Keratinocyte (primary cell): ENCODE results near the gene PAPPA2. TPM values are rescaled to one million over a fixed set of nuclear protein-coding genes. Genes with fewer than 3 reads are reported as not detected.

Experiments used
- DNase-seq: peaks from one replicate; pipeline ENCODE4 v3.0.0-alpha.2; 2011; ENCODE audit warnings: low read depth, missing footprints, low spot score
- FAIRE-seq: peaks from 2 replicates; lab custom pipeline; 2011; peaks lifted over from hg19 to GRCh38; lab: Jason Lieb, UNC
- H2AFZ ChIP-seq: 2 replicates; pipeline ENCODE4 v1.6.0; 2012; ENCODE audit warnings: low read length, control low read depth, inconsistent platforms; ENCODE audit not compliant: control insufficient read depth
- H3K27ac ChIP-seq: 2 replicates; pipeline ENCODE4 v1.5.1; 2011; ENCODE audit warnings: low read length; ENCODE audit not compliant: control insufficient read depth, insufficient read depth
- H3K27me3 ChIP-seq: 3 replicates; pipeline ENCODE4 v1.6.0; 2011; ENCODE audit warnings: low read length; ENCODE audit not compliant: control insufficient read depth, insufficient read depth; ENCODE audit errors: extremely low read depth
- H3K36me3 ChIP-seq, 2 experiments: 2 replicates in 1 of 2; 3 replicates in 1 of 2; pipeline ENCODE4 v1.5.1; 2011; ENCODE audit warnings: low read length in 2 of 2, mild to moderate bottlenecking in 1 of 2; ENCODE audit not compliant: control insufficient read depth in 2 of 2, insufficient read depth in 2 of 2; ENCODE audit errors: extremely low read depth in 1 of 2
- H3K4me1 ChIP-seq: 3 replicates; pipeline ENCODE4 v1.5.1; 2011; ENCODE audit warnings: low read length; ENCODE audit not compliant: control insufficient read depth, insufficient read depth; ENCODE audit errors: extremely low read depth
- H3K4me2 ChIP-seq: 3 replicates; pipeline ENCODE4 v1.6.0; 2011; ENCODE audit warnings: low read depth, low read length; ENCODE audit not compliant: control insufficient read depth, insufficient read depth; ENCODE audit errors: extremely low read depth
- H3K4me3 ChIP-seq, 3 experiments: fragments of 200-600 bp in 1 of 3; sonication (generic) in 1 of 3; 2 replicates in 2 of 3; 3 replicates in 1 of 3; pipeline ENCODE4 v1.5.1; 2011 to 2016; ENCODE audit warnings: low read length in 3 of 3, mild to moderate bottlenecking in 3 of 3, control low read depth in 2 of 3, inconsistent platforms in 1 of 3, low read depth in 1 of 3, mixed read lengths in 1 of 3, mixed run types in 1 of 3, moderate library complexity in 1 of 3; ENCODE audit not compliant: control insufficient read depth in 2 of 3, insufficient read depth in 2 of 3; ENCODE audit errors: extremely low read depth in 1 of 3
- H3K79me2 ChIP-seq: 2 replicates; pipeline ENCODE4 v1.6.0; 2012; ENCODE audit warnings: low read length; ENCODE audit not compliant: control insufficient read depth, insufficient read depth
- H3K9ac ChIP-seq: 3 replicates; pipeline ENCODE4 v1.6.0; 2011; ENCODE audit warnings: low read length; ENCODE audit not compliant: control insufficient read depth, insufficient read depth; ENCODE audit errors: extremely low read depth
- H3K9me1 ChIP-seq: 3 replicates; pipeline ENCODE4 v1.6.0; 2011; ENCODE audit warnings: low read length; ENCODE audit not compliant: control insufficient read depth, insufficient read depth; ENCODE audit errors: extremely low read depth
- H3K9me3 ChIP-seq: 2 replicates; pipeline ENCODE4 v1.5.1; 2012; ENCODE audit warnings: low read depth, low read length; ENCODE audit not compliant: control insufficient read depth
- H4K20me1 ChIP-seq: 3 replicates; pipeline ENCODE4 v1.6.0; 2011; ENCODE audit warnings: low read length; ENCODE audit not compliant: control insufficient read depth, insufficient read depth; ENCODE audit errors: extremely low read depth
- EZH2 ChIP-seq: IDR thresholded peaks from one replicate; pipeline ENCODE4 v1.6.1; 2012; ENCODE audit warnings: inconsistent platforms, mild to moderate bottlenecking, low read length, moderate library complexity
- dilution Hi-C: fragments of 300-500 bp; cut with MboI; formaldehyde crosslinking; loops from one replicate; pipeline ENCODE4 v1.7.0; 2020; ENCODE audit warnings: low sequenced_read_pairs; ENCODE audit not compliant: extremely low pct_ligation_motif_present
- polyA plus RNA-seq, 5 experiments: library from polyadenylated mRNA; depleted of rRNA in 3 of 5; stranded (reverse) in 3 of 5; stranded (forward) in 1 of 5; unstranded in 1 of 5; fragments of >200 nt; gene quantifications; 1 replicate in 1 of 5; 2 replicates in 3 of 5; 3 replicates in 1 of 5; pipeline versions ENCODE4 v1.2.1 to v1.2.3, GENCODE V29; 2011 to 2012; ENCODE audit warnings: missing spikeins in 2 of 5, low read depth in 1 of 5, low replicate concordance in 1 of 5
- TF ChIP-seq, protein P1 (sequence below), 3 experiments: IDR thresholded peaks in 1 of 3; conservative IDR thresholded peaks in 1 of 3; optimal IDR thresholded peaks in 1 of 3; 2 replicates in 2 of 3; 3 replicates in 1 of 3; pipeline versions ENCODE3 to v1.5.1; 2011; ENCODE audit warnings: low read length in 3 of 3, mild to moderate bottlenecking in 3 of 3, moderate library complexity in 2 of 3, control low read depth in 1 of 3, inconsistent platforms in 1 of 3; ENCODE audit not compliant: insufficient read depth in 2 of 3; ENCODE audit errors: extremely low read depth in 1 of 3

PAPPA2 gene
- polyA plus RNA-seq, 1 donor (not counting 4 experiments of a cell fraction or from before 2014, with no cell fraction given) = 0.07 TPM

DNA sequence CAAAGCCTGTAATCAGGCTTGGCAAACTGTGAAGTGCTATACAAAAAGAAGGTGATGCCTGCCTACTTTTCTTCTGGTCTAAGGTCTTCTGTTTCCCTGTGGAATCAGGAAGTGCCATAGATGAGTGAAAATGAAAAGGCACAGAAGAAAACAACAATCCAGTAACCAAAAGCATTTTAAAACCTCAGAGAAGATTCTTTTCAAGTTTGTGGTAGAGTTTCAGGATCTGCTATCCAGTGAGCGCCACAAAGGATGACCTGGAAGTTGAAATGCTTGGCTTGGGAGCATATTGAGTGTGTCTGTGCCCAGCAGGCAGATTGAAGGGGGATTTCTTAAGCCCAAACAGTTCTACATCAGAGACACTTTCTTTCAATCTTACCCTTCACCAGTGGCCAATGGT lies 272.2 kb downstream of the PAPPA2 start:
- no peak for FAIRE-seq
- no peak for DNase-seq
- no peak overlapping the region for H3K4me2 ChIP-seq
- H3K9ac ChIP-seq = no peak overlapping the region
- H3K9me3 ChIP-seq = no peaks in the 10 kb centered on the region
- TF ChIP-seq, protein P1, sequence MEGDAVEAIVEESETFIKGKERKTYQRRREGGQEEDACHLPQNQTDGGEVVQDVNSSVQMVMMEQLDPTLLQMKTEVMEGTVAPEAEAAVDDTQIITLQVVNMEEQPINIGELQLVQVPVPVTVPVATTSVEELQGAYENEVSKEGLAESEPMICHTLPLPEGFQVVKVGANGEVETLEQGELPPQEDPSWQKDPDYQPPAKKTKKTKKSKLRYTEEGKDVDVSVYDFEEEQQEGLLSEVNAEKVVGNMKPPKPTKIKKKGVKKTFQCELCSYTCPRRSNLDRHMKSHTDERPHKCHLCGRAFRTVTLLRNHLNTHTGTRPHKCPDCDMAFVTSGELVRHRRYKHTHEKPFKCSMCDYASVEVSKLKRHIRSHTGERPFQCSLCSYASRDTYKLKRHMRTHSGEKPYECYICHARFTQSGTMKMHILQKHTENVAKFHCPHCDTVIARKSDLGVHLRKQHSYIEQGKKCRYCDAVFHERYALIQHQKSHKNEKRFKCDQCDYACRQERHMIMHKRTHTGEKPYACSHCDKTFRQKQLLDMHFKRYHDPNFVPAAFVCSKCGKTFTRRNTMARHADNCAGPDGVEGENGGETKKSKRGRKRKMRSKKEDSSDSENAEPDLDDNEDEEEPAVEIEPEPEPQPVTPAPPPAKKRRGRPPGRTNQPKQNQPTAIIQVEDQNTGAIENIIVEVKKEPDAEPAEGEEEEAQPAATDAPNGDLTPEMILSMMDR (optimal IDR thresholded peaks at IDR 0.05 in 1 of 3, IDR thresholded peaks at IDR 0.05 in 1 of 3, conservative IDR thresholded peaks at IDR 0.05 in 1 of 3; ENCODE audit: extremely low read depth in 1 of 3, insufficient read depth in 2 of 3, low read length in 3 of 3) = no peak
- no peak for TF ChIP-seq EZH2
- H2AFZ ChIP-seq = no peak overlapping the region
- no peaks in the 10 kb centered on the region for H4K20me1 ChIP-seq
- H3K9me1 ChIP-seq = no peaks in the 10 kb centered on the region
- no peaks in the 10 kb centered on the region for H3K36me3 ChIP-seq
- dilution Hi-C loops = no loop called here
- H3K27me3 ChIP-seq = no peaks in the 10 kb centered on the region
- H3K79me2 ChIP-seq = no peaks in the 10 kb centered on the region
- no peaks in the 10 kb centered on the region for H3K4me1 ChIP-seq
- H3K27ac ChIP-seq = no peak overlapping the region
- no peak overlapping the region for H3K4me3 ChIP-seq

DNA sequence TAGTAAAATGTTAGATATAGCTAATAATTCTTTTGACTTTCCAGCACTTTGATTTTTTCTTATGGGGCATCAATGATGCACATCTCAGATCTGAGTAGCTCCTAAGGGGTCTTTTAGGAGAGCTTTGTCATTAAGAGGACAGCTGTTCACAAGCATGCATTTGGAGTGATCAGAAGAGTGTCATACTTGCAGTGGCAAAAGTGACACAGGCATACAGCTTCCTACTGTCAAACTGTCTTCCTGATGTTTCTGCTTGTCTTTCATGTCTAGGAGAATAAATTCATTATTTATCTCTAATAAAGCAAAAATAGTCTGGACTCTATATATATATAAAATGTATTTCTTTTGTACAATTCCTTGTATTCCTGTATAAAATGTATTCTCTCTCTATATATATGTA lies 273.0 kb downstream of the PAPPA2 start:
- Histone ChIP-seq H3K9me1 (no peaks in the 10 kb centered on the region), H3K4me1 (no peaks in the 10 kb centered on the region), H4K20me1 (no peaks in the 10 kb centered on the region), H2AFZ (no peak overlapping the region), H3K27ac (no peak overlapping the region), H3K36me3 (no peaks in the 10 kb centered on the region), H3K4me3 (no peak overlapping the region), H3K9ac (no peak overlapping the region), H3K9me3 (no peaks in the 10 kb centered on the region), H3K79me2 (no peaks in the 10 kb centered on the region), H3K27me3 (no peaks in the 10 kb centered on the region), H3K4me2 (no peak overlapping the region)
- dilution Hi-C loops = no loop called here
- FAIRE-seq (no peak), DNase-seq (no peak)
- no peak for TF ChIP-seq EZH2
- TF ChIP-seq, protein P1 (optimal IDR thresholded peaks at IDR 0.05 in 1 of 3, IDR thresholded peaks at IDR 0.05 in 1 of 3, conservative IDR thresholded peaks at IDR 0.05 in 1 of 3; ENCODE audit: extremely low read depth in 1 of 3, insufficient read depth in 2 of 3, low read length in 3 of 3) = no peak
